ENCODE data around the gene BACH1. TPM values are rescaled to one million over a fixed set of nuclear protein-coding genes. Genes with fewer than 3 reads are reported as not detected.
A peak's percentile ranks its signal among the peaks of the same experiment; 100 is the strongest.

Gene BACH1
- total and polyA plus RNA-seq, 11 donors, result 5.3 to 83.4 (median 36.7) TPM

DNA sequence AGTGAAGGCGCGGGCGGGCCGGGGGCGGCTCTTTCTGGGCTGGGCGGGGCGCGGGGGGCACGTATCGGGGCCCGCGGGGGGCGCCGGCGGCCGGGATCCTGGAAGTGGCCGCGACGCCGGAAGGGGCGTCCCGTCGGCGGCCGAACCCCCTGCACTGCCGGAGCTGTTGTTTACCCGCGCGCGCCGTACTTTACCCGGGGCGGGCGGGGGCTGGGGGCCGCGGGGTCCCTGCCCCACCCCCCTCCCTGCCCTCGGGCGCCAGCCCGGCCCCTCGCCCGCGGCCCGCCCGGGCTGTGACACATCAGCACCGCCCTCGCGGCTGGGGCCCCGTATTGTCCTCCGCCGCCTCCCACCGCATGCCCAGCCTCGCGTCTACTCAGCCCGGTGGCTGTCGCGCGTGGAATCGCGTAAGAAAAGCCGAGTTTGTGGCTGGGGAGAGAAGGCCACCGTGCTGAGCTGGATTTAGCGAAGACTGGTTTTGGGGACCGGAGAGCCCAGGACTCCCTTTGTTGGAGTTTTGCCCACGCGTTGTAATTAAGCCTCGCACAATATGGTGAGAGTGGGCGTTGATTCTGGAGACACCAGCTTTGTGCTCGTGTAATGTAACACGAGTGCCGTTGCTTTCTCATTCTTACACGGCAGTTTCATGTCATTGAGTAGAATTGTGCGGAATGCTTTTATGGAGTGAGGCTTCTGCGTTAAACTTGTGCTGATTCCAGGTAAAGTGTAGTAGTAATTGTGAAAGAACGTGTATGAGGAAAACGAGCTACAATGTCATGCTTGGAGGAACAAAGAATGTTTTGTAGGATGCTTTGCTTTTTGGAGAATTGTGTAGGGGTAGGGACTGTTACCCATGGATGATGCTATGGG is 559 bp downstream of the BACH1 start:
- TF ChIP-seq POLR2A (IDR thresholded peaks at IDR 0.05) (no peak), CTCF (IDR thresholded peaks at IDR 0.05) (peak in 1 of 12 donors; percentile 6)
- Histone ChIP-seq H3K27me3 (no peaks in the 10 kb centered on the region), H3K36me3 (no peaks in the 10 kb centered on the region), H3K27ac (peak overlapping the region; percentile 83 to 99 (median 93)), H3K4me1 (peaks cover 5 to 63% (median 41%) of the 10 kb centered on the region in 12 donors), H3K4me3 (peak overlapping the region; percentile 52 to 98 (median 75)), H3K9me3 (no peaks in the 10 kb centered on the region)
- 0 to 1% (median 1%) methylated on average over 12 to 75 of the region's 75 CpGs for WGBS, 4 donors
- intact Hi-C loops (cut with DNase I), result loop anchor here in 4 of 10 donors (5.0 to 10.0 kb wide), 6 partner anchors 33 to 222 kb away; no protein-coding TSS in a partner anchor
- DNase-seq (peak; percentile 61 to 81 (median 73)), ATAC-seq (peak; percentile 62 to 78 (median 74))

- DNase-seq, result peak; percentile 41 to 70 (median 55)
- intact Hi-C loops (cut with DNase I), result loop anchor here in 8 of 10 donors (2.0 to 10.0 kb wide), 11 partner anchors 32 to 225 kb away; partner anchors contain the start of gene CCT8 (in 1 of the 8)
- no peak for TF ChIP-seq CTCF (IDR thresholded peaks at IDR 0.05)
- TF ChIP-seq POLR2A (IDR thresholded peaks at IDR 0.05), result no peak
- ATAC-seq, result peak; percentile 24 to 42 (median 28)
- H3K27ac ChIP-seq, result peak overlapping the region in 11 of 12 donors; percentile 83 to 99 (median 94)
- H3K4me1 ChIP-seq, result peaks cover 10 to 68% (median 49%) of the 10 kb centered on the region in 12 donors
- no peaks in the 10 kb centered on the region for H3K27me3 ChIP-seq
- H3K9me3 ChIP-seq, result no peaks in the 10 kb centered on the region
- H3K36me3 ChIP-seq, result peaks cover 0 to under 1% (median 0%) of the 10 kb centered on the region in 9 donors
- WGBS, 4 donors, result 27 to 30% (median 30%) methylated on average over 13 of the region's 13 CpGs
- peak overlapping the region; percentile 52 to 98 (median 75) for H3K4me3 ChIP-seq
Observed at GRCh38 chr21:29299916-29300806, 1.4 kb downstream of the BACH1 start.

GRCh38 chr21:29300807-29301138 is 2.1 kb downstream of the BACH1 start:
- 47 to 69% (median 55%) methylated on average over 3 of the region's 3 CpGs for WGBS, 4 donors
- H3K27me3 ChIP-seq, result no peaks in the 10 kb centered on the region
- TF ChIP-seq POLR2A (IDR thresholded peaks at IDR 0.05) (no peak), CTCF (IDR thresholded peaks at IDR 0.05) (no peak)
- H3K27ac ChIP-seq, result peak overlapping the region in 8 of 12 donors; percentile 83 to 99 (median 94)
- peaks cover 0 to 6% (median 0%) of the 10 kb centered on the region in 9 donors for H3K36me3 ChIP-seq
- no peak for ATAC-seq
- H3K4me3 ChIP-seq, result peak overlapping the region in 10 of 12 donors; percentile 52 to 98 (median 75)
- no peak for DNase-seq
- intact Hi-C loops (cut with DNase I), result loop anchor here in 7 of 10 donors (2.0 to 10.0 kb wide), 7 partner anchors 37 to 226 kb away; partner anchors contain the start of gene CCT8 (in 1 of the 7)
- no peaks in the 10 kb centered on the region for H3K9me3 ChIP-seq
- H3K4me1 ChIP-seq, result peaks cover 10 to 69% (median 56%) of the 10 kb centered on the region in 12 donors
